Superior temporal gyrus (tissue), 1 donor: Measurements from ENCODE around the gene POM121.
"Not testable (repeated sequence)": the region's sequence is repeated elsewhere in the genome, so short reads cannot be mapped to it uniquely, and the experiment has no call there.

Source experiments
- DNase-seq: peaks from one replicate; pipeline ENCODE4 v3.0.0-alpha.2; 2016; ENCODE audit errors: extremely low spot score

The POM121 gene

GRCh38 chr7:72924733-72925545, at the start of gene POM121:
POM121 (plus strand) TSS chr7:72925095; CDS start chr7:72925122, 27 bp downstream.
- peak; percentile 87 for DNase-seq

- peak; percentile 82 for DNase-seq
Observed at GRCh38 chr7:72879079-72879736, 45.7 kb upstream of the POM121 start.

GRCh38 chr7:72879737-72880215, 45.1 kb upstream of the POM121 start:
- DNase-seq, result peak; percentile 34

GRCh38 chr7:72891750-72892149, 33.1 kb upstream of the POM121 start:
- not testable (repeated sequence) for DNase-seq

GRCh38 chr7:72904740-72905139, 20.2 kb upstream of the POM121 start:
- DNase-seq, result not testable (repeated sequence)

- DNase-seq, result not testable (repeated sequence)
Observed at GRCh38 chr7:72908422-72908821, 16.5 kb upstream of the POM121 start.

- DNase-seq, result not testable (repeated sequence)
Observed at GRCh38 chr7:72911395-72911794, 13.5 kb upstream of the POM121 start.

GRCh38 chr7:72913750-72914149, 11.1 kb upstream of the POM121 start:
- not testable (repeated sequence) for DNase-seq

- peak; percentile 45 for DNase-seq
Observed at GRCh38 chr7:72914756-72915525, 10.0 kb upstream of the POM121 start.

- DNase-seq, result no peak
Observed at GRCh38 chr7:72919256-72919775, 5.6 kb upstream of the POM121 start.

- DNase-seq, result no peak
Observed at GRCh38 chr7:72924386-72924732, 536 bp upstream of the POM121 start.

- no peak for DNase-seq
Observed at GRCh38 chr7:72925546-72926120, 738 bp downstream of the POM121 start.

GRCh38 chr7:72927791-72928190, 2.9 kb downstream of the POM121 start:
- DNase-seq, result not testable (repeated sequence)

- not testable (repeated sequence) for DNase-seq
Observed at GRCh38 chr7:72928216-72928615, 3.3 kb downstream of the POM121 start.

GRCh38 chr7:72942022-72942705, 17.3 kb downstream of the POM121 start:
- DNase-seq, result not testable (repeated sequence)

- not testable (repeated sequence) for DNase-seq
Observed at GRCh38 chr7:72942956-72943355, 18.1 kb downstream of the POM121 start.

- DNase-seq, result not testable (repeated sequence)
Observed at GRCh38 chr7:72944937-72945336, 20.0 kb downstream of the POM121 start.

- not testable (repeated sequence) for DNase-seq
Observed at GRCh38 chr7:72945597-72945996, 20.7 kb downstream of the POM121 start.

- not testable (repeated sequence) for DNase-seq
Observed at GRCh38 chr7:72946130-72946745, 21.3 kb downstream of the POM121 start.

- DNase-seq, result not testable (repeated sequence)
Observed at GRCh38 chr7:72948714-72949113, 23.8 kb downstream of the POM121 start.
